GM19238 (cell line): ENCODE measurements around the gene EIF2S1.

Experiments
- DNase-seq: peaks from one replicate; pipeline ENCODE4 v3.0.0; 2011; ENCODE audit warnings: low spot score; ENCODE audit not compliant: insufficient read length

The EIF2S1 gene

DNA sequence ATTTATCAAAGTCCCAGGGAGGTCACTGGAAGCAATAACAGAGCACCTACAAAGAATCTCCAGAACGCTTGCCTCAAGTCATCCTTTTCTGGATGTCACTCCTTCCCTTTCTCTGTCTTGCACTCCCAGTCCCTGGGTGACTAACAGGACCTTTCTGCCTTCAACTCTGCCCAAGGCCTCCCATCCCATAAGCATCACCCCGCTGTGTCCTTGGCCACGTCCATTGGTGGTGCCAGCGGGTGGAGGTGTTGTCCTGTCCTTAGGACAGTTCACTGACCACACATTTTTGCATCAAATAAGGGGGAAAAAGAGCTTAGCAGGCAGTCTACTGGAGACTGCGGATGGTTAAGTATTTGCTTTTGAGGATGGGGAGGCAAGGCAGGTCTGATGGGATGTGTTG lies 75.5 kb downstream of the EIF2S1 start:
- no peak for DNase-seq
